HG02610 (cell line): ENCODE data around the gene FUOM.

Experiments used
- ATAC-seq: cut with Tn5 transposase; IDR thresholded peaks from one replicate; pipeline ENCODE4 v1.9.1; 2021; ENCODE audit warnings: mild to moderate bottlenecking, moderate library complexity; ENCODE audit not compliant: unreplicated experiment

FUOM gene

GRCh38 chr10:133353202-133353959 lies 4.4 kb downstream of the FUOM start:
- no peak for ATAC-seq

DNA sequence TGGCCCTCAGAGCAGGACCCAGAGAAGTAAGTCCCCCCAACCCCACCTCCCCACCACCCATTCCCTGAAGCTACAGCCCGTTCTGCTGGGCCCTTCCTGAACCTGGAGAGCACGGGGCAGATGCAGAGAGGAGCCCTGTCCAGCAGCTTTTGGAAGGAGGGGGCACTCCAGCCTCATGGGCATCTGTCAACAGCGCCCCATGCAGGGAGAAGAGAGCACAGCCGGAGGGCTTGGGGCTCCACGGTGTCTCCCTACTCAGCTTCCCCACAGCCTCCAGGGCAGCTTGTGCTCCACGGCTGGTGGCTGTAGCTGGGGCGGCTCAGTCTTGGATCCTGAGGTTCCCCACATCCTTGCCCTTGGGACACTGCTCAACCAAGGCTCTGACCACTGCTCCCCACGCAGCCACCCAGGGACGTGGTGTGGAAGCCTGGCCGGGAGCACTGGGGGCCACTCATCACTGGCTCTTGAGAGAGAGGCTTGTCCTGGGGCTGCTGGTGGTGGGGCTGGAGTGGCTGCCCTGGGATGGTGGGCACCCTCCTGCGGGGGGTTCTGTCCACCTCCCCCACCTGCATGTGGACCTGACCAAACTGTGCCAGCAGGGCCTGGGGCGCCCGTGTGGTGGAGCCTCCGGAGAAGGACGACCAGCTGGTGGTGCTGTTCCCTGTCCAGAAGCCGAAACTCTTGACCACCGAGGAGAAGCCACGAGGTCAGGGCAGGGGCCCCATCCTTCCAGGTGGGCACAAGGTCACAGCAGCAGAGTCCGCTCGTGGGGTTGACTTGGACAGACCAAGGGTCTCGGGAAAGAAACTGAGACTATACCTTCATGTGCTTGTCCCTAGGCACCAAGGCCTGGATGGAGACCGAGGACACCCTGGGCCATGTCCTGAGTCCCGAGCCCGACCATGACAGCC lies 6.2 kb downstream of the FUOM start:
- ATAC-seq, result no peak

GRCh38 chr10:133350950-133351329 lies 6.9 kb downstream of the FUOM start:
- no peak for ATAC-seq

DNA sequence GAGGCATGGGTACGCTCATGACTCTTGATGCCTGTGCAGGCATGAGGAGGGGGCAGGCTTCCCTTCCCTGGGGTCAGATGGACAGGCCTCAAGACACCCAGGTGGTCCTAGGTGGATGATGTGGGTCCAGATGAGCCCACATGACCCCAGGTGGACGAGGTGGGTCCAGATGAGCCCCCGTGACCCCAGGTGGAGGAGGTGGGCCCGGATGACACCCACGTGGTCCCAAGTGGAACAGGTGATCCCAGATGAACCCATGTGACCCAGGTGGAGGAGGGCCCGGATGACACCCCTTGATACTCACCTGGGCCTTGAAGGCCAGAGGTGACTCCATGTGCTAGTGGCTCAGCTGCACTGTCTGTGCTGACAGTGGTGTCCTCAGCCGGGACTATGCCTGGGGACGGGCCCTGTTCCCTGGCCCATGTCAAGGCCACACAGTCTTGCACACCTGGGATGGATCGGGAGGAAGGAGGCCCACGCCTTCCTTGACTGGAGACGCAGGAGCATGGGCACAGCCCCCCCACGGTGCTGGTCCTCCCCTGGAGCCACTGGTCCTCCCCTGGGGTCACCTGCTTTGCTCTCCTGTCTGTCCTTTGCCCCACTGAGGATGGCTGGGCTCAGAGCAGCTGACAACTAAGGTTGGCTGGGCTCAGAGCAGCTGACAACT lies 7.4 kb downstream of the FUOM start:
- ATAC-seq, result no peak

DNA sequence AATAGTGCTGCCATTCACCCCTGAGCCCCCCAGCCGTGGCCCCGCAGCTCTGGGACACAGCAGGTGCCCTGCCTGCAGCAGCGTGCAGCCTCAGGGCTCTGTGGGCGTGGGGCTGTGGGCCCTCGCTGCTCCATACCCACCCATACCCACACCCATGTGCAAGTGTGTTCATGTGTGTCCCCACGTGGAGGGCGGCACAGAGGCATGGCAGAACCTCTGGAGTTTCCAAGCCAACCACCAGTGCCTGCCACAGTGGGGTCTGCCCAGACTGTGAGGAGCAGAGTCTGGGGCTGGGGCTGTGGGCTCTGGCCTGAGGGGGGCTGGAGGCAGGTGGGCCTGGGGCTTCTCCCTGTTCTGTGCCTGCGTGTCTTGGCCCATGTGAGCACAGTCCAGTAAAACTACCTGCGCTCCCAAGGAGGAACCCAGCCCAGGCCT lies 8.2 kb downstream of the FUOM start:
- no peak for ATAC-seq

DNA sequence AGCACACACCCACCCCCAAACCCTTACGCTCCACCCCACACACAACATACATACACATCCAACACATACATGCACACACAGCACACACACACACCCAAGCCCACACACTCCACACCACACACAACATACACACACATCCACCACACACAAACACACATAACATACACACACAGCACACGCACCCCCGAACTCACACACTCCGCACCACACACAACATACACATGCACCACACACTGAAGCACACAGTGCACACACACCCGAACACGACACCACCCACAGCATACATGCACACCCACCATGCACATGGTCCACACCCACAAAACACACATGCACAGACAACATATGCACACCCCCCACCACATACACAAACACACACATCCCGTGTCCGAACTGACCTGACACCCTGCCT lies 8.7 kb downstream of the FUOM start:
- no peak for ATAC-seq

DNA sequence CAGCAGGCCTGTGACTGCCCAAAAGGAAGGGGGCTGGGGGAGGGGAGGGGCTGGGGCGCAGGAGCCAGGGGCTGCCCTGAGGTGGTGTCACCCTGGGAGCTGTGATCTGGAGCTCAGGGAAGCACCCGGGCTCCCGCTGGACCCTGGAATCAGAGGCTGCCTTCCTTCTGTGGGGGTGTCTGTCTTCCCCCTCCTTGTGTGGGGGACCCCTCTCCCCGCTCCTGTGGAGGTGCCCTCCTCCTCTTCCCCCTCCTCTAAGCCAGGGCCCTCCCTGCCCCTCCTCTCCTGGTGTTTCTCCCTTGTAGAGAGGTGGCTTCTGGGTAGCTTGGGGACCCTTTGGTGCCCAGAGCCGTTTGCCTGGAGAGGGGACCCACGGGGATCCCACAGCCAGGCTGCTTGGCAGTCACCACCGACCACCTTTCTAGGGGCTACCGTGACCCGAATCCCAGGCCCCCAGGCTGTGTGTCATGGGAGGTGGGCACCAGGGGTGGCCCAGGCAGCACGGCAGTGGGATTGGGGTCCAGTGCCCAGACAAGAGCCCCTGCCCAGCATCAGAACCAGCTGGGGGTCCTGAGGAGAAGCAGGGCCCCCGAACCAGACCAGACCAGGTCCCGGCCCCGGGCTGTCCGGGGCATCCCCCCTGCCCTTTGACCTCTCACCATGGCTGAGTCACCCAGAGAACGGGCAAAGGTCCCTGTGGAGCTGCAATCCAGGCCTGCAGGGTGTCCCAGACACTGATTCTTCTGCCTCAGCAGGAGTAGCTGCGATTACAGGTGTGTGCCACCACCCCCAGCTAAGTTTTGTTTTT lies 9.9 kb downstream of the FUOM start:
- ATAC-seq, result no peak

DNA sequence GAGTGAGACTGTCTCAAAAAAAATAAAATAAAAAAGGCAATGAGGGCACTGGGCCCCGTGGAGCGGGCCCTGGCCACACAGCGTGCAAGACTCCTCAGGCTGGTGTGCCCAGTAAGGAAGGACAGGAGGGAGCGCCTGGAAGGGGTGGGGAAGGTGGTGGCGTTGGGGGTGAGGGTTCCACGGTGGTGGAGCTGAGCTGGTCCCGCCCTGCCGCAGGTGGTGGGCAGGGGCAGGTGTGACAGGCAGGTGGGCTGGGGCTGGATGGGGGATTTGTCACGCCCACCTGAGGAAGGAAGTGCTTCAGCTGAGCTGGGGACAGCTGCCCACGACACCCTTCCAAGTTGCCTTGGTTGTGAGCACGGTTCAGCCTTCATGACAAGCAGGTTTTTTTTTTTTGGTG lies 11.4 kb downstream of the FUOM start:
- ATAC-seq, result no peak

- ATAC-seq, result no peak
Observed at GRCh38 chr10:133344236-133344635, 13.6 kb downstream of the FUOM start.

DNA sequence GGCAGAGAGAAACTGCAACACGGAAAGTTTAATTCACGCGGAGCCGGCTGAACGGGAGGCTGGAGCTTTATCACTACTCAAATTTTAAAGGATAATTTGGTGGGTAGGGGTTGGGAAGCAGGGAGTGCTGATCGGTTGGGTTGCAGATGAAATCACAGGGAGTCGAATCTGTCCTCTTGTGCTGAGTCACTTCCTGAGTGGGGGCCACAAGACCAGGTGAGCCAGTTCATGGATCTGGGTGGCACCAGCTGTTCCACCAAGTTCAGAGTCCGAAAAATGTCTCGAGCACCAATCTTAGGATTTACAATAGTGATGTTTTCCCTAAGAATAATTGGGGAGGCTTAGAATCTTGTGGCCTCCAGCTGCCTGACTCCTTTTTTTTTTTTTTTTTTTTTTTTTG lies 14.3 kb downstream of the FUOM start:
- no peak for ATAC-seq

- ATAC-seq, result no peak
Observed at GRCh38 chr10:133342942-133343341, 14.9 kb downstream of the FUOM start.

DNA sequence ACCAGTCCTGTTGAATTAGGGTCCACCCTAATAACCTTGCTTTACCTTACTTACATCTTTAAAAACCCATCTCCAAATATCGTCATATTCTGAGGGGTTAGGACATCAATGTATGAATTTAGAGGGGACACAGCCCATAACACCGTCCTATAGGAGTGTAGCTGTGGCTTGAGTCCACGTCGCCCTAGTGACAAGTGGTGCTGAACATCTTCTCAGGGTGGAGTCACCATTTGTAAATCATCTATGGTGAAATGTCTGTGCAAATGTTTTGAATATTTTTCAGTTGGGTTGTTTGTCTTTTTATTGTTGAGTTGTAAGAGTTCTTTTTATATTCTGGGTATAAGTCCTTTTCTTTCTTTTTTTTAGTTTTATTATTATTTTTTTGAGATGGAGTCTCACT lies 15.8 kb downstream of the FUOM start:
- no peak for ATAC-seq

DNA sequence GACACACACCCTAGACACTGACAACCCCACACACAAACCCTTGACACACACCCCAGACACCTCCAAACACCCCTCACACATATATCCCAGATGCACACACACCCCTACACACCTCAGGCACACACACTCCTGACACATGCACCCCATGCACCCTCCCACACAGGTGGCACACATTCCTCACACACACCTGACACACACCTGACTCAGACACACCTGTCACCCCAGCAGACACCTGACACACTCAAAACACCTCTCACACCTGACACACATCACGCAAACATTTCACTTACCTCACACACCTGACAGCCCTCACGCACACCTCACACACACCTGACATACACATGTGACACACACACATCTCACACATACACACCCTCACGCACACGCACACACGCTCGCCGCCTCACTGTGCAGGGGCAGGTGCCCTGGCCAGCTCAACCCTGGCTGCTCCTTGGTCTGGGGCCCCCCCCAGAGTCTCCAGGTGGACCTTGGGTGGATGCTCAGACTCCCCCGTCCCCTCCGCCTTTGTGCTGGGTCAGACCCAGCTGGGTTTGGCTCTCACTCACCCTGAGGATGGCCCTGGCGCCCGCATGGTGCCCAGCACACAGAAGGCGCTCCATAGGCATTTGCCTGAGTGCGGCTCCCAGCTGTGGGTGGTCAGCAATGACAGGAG lies 18.0 kb downstream of the FUOM start:
- no peak for ATAC-seq

GRCh38 chr10:133338080-133339071 lies 19.4 kb downstream of the FUOM start:
- ATAC-seq, result no peak

GRCh38 chr10:133337370-133337725 lies 20.5 kb downstream of the FUOM start:
- no peak for ATAC-seq

- ATAC-seq, result no peak
Observed at GRCh38 chr10:133336577-133337369, 21.0 kb downstream of the FUOM start, which contains the start of gene CALY. TSS of gene CALY (minus strand) at chr10:133336896. CDS start at chr10:133328989, 7,907 bp downstream.

DNA sequence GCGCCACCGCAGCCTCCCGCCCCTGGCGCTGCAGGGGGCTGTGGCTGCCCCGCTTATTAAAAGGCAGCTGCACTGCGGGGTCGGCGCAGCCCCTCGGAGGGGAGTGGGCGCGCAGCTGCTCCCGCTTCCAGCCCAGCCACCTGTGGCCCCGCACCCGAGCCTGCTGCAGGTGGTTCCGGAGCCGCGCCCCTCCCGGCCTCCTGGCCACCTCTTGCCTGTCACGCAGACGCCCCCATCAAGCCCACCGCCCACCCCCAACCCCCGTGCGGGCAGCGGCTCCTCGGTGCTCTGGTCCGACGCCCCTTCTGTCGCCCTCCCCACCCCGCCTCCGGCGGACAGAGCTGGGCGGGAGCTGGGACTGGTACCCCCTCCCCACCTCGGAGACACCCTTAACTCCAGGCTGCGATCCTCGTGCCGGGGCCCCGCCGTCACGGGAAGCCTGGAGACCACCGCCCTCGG lies 21.7 kb downstream of the FUOM start:
- no peak for ATAC-seq
